Fibroblast of lung (primary cell): Measurements from ENCODE around the gene C5orf34.
"Not testable (repeated sequence)": the region's sequence is repeated elsewhere in the genome, so short reads cannot be mapped to it uniquely, and the experiment has no call there.

Experiments used
- CTCF ChIP-seq, 2 donors: IDR thresholded peaks in 1 of 2; conservative IDR thresholded peaks in 1 of 2; 1 replicate in 1 of 2; 2 replicates in 1 of 2; pipeline ENCODE4 v1.5.1; 2011 to 2012; ENCODE audit warnings: low read length in 2 of 2, control low read depth in 1 of 2, inconsistent platforms in 1 of 2, low read depth in 1 of 2, mild to moderate bottlenecking in 1 of 2
- EZH2 ChIP-seq: IDR thresholded peaks from 2 replicates; pipeline ENCODE4 v1.5.1; 2012; ENCODE audit warnings: low read length, control low read depth, mild to moderate bottlenecking; ENCODE audit errors: missing control alignments

- not testable (repeated sequence) for TF ChIP-seq EZH2; CTCF (conservative IDR thresholded peaks at IDR 0.05 in 1 of 2, IDR thresholded peaks at IDR 0.05 in 1 of 2; ENCODE audit: low read depth in 1 of 2, low read length in 2 of 2)
Observed at GRCh38 chr5:43556607-43556856, 41.6 kb upstream of the C5orf34 start.
